Body of pancreas (tissue), 4 donors: Measurements from ENCODE around the gene NF1. TPM values are rescaled to one million over a fixed set of nuclear protein-coding genes. Genes with fewer than 3 reads are reported as not detected.
"Not testable (repeated sequence)": the region's sequence is repeated elsewhere in the genome, so short reads cannot be mapped to it uniquely, and the experiment has no call there.

ENCODE experiments used
- ATAC-seq: fragments of 150-250 bp; one replicate; pipeline ENCODE4 v1.9.1; 2016
- DNase-seq, 4 donors: peaks; one replicate each; pipeline ENCODE4 v3.0.0-alpha.2; 2019
- H3K27ac ChIP-seq, 4 donors: fragments of 200-600 bp; sonication (generic); 1 replicate in 3 of 4; 2 replicates in 1 of 4; pipeline versions ENCODE4 v1.5.1 to v1.6.1; 2016 to 2019; ENCODE audit warnings: mild to moderate bottlenecking in 1 of 4, mixed read lengths in 1 of 4, moderate library complexity in 1 of 4
- H3K27me3 ChIP-seq, 2 donors: fragments of 200-600 bp; sonication (generic); one replicate each; pipeline ENCODE4 v1.6.0; 2016; ENCODE audit warnings: mild to moderate bottlenecking in 1 of 2
- H3K36me3 ChIP-seq, 2 donors: fragments of 200-600 bp; sonication (generic); replicated peaks in 1 of 2; 2 replicates each; pipeline ENCODE4 v1.5.1; 2016; ENCODE audit warnings: low read depth in 2 of 2; ENCODE audit not compliant: insufficient read depth in 1 of 2
- H3K4me1 ChIP-seq: fragments of 200-600 bp; sonication (generic); one replicate; pipeline ENCODE4 v1.6.0; 2016
- H3K4me3 ChIP-seq, 2 donors: fragments of 200-600 bp; sonication (generic); 1 replicate in 1 of 2; 2 replicates in 1 of 2; pipeline ENCODE4 v1.5.1; 2016 to 2019
- H3K9me3 ChIP-seq, 3 donors: fragments of 200-600 bp; sonication (generic); 1 replicate in 2 of 3; 2 replicates in 1 of 3; pipeline ENCODE4 v1.5.1; 2016
- POLR2A ChIP-seq, 3 donors: fragments of 450-650 bp; IDR thresholded peaks; one replicate each; pipeline ENCODE4 v1.6.1; 2016; ENCODE audit warnings: antibody characterized with exemption in 3 of 3, mild to moderate bottlenecking in 2 of 3
- WGBS, 2 donors: methylation state at CpG; one replicate each; pipeline ENCODE4 v1.1.5; 2017; 5-methylcytosine and 5-hydroxymethylcytosine counted together
- intact Hi-C: fragments of 100-400 bp; cut with DNase I; formaldehyde crosslinking; loops from one replicate; pipeline ENCODE4 v1.15.1; 2023
- total RNA-seq, 2 donors: library from RNA; depleted of rRNA; stranded (reverse); fragments of >200 nt; gene quantifications; one replicate each; pipeline ENCODE4 v1.1.0, GENCODE V29; 2016
- TF ChIP-seq, protein P1 (sequence below), 7 experiments: fragments of 450-650 bp in 4 of 7; fragments of 200-600 bp in 3 of 7; sonication (generic) in 3 of 7; IDR thresholded peaks; one replicate each; pipeline ENCODE4 v1.5.1; 2016 to 2019; ENCODE audit warnings: antibody characterized with exemption in 7 of 7

The NF1 gene
- total RNA-seq, 2 donors from 2014 or later, result 54.7 to 57.1 TPM

DNA sequence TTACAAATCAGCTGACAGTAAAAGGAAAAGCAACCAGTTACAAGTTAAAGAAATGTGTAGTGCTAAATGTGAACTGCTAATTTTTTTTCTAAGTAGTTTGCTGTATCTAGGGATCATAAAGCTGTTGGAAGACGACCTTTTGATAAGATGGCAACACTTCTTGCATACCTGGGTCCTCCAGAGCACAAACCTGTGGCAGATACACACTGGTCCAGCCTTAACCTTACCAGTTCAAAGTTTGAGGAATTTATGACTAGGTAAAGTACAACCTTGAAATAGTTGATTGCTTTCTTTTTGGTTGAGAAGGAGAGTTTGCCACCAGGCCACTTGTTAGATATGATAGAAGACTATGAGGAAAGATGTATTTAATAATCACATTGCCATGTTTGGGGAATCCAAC, 166.8 kb downstream of the NF1 start:
- Histone ChIP-seq H3K9me3 (no peaks in the 10 kb centered on the region), H3K36me3 (peaks cover 0 to 2% of the 10 kb centered on the region in 2 donors), H3K4me1 (no peaks in the 10 kb centered on the region), H3K4me3 (no peak overlapping the region), H3K27ac (no peak overlapping the region), H3K27me3 (no peaks in the 10 kb centered on the region)
- DNase-seq, result no peak
- TF ChIP-seq POLR2A (IDR thresholded peaks at IDR 0.05), result no peak
- TF ChIP-seq, protein P1, sequence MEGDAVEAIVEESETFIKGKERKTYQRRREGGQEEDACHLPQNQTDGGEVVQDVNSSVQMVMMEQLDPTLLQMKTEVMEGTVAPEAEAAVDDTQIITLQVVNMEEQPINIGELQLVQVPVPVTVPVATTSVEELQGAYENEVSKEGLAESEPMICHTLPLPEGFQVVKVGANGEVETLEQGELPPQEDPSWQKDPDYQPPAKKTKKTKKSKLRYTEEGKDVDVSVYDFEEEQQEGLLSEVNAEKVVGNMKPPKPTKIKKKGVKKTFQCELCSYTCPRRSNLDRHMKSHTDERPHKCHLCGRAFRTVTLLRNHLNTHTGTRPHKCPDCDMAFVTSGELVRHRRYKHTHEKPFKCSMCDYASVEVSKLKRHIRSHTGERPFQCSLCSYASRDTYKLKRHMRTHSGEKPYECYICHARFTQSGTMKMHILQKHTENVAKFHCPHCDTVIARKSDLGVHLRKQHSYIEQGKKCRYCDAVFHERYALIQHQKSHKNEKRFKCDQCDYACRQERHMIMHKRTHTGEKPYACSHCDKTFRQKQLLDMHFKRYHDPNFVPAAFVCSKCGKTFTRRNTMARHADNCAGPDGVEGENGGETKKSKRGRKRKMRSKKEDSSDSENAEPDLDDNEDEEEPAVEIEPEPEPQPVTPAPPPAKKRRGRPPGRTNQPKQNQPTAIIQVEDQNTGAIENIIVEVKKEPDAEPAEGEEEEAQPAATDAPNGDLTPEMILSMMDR (IDR thresholded peaks at IDR 0.05), result no peak
- intact Hi-C loops, result no loop called here
- ATAC-seq, result no peak
- WGBS, 2 donors, result 40 to 58% methylated on average over 1 of the region's 1 CpG

DNA sequence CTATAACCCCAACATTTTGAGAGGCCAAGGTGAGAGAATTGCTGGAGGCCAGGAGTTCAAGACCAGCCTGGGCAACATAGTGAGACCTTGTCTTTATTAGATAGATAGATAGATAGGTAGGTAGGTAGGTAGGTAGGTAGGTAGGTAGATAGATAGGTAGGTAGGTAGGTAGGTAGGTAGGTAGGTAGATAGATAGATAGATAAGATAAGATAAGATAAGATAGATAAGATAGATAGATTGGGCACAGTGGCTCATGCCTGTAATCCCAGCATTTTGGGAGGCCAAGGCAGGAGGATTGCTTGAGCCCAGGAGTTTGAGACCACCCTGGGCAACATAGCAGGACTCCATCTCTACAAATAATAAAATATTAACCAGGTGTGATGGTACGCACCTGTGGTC, 168.1 kb downstream of the NF1 start:
- H3K4me1 ChIP-seq, H3K9me3 ChIP-seq, H3K4me3 ChIP-seq, DNase-seq, ATAC-seq, H3K27me3 ChIP-seq, H3K36me3 ChIP-seq, H3K27ac ChIP-seq, intact Hi-C loops: not testable (repeated sequence)
- WGBS, 2 donors, result 91 to 95% methylated on average over 1 of the region's 1 CpG

DNA sequence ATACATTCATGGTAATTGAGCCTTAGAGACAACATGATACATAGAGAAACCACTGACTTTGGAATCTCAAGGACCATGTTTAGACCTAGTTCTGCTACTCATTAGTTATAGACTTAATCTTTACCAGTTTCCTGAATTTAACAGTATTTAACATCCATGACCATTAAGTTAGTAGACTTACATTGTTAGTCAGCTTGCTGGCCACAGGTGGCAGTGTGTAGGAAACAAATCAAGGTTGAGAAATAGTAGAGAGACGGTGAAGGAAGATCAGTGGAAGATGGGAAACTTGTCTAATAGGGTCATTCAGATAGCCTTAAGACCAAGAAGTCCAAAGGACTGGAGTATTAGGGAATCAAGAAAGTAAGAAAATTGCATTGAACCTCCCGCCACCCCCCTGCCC, 171.3 kb downstream of the NF1 start:
- H3K27ac ChIP-seq, result no peak overlapping the region
- WGBS, 2 donors, result 88% methylated on average over 2 of the region's 2 CpGs
- intact Hi-C loops, result no loop called here
- ATAC-seq (no peak), DNase-seq (no peak)
- no peaks in the 10 kb centered on the region for H3K27me3 ChIP-seq
- H3K36me3 ChIP-seq, result peaks cover 0 to 6% of the 10 kb centered on the region in 2 donors
- no peaks in the 10 kb centered on the region for H3K9me3 ChIP-seq
- no peaks in the 10 kb centered on the region for H3K4me1 ChIP-seq
- TF ChIP-seq POLR2A (IDR thresholded peaks at IDR 0.05), result no peak
- TF ChIP-seq, protein P1 (IDR thresholded peaks at IDR 0.05), result no peak
- no peak overlapping the region for H3K4me3 ChIP-seq

DNA sequence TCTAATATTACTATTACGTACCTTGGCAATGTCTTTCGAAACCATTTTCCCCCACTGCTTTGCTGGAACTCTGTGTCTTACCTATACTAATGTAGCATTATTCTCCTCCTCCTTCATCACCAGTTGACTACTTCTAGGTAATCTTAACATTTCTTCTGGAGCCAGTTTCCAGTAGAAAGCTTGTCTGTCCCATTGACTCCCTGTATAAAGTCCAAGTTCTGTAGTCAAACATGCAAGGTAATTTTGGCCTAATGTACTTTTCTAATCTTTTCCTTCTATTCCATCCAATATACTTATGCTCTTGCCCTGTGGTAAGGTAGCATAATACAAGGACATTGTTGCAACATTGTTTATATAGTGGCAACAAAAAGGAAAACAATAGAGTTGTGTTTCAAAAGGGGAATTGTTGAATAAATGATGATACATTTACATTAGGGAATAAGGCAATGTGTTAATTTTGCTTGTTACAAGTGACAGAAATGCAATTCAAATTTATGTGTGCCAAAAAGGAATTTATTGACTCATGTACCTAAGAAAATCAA, 174.3 kb downstream of the NF1 start:
- Histone ChIP-seq H3K27me3 (no peaks in the 10 kb centered on the region), H3K27ac (no peak overlapping the region), H3K4me1 (no peaks in the 10 kb centered on the region), H3K9me3 (no peaks in the 10 kb centered on the region), H3K4me3 (no peak overlapping the region), H3K36me3 (peaks cover 0 to 4% of the 10 kb centered on the region in 2 donors)
- ATAC-seq, result no peak
- DNase-seq, result no peak
- TF ChIP-seq, protein P1 (IDR thresholded peaks at IDR 0.05), result no peak
- TF ChIP-seq POLR2A (IDR thresholded peaks at IDR 0.05), result no peak
- intact Hi-C loops, result no loop called here
- WGBS, 2 donors, result 92 to 100% methylated on average over 2 of the region's 2 CpGs

DNA sequence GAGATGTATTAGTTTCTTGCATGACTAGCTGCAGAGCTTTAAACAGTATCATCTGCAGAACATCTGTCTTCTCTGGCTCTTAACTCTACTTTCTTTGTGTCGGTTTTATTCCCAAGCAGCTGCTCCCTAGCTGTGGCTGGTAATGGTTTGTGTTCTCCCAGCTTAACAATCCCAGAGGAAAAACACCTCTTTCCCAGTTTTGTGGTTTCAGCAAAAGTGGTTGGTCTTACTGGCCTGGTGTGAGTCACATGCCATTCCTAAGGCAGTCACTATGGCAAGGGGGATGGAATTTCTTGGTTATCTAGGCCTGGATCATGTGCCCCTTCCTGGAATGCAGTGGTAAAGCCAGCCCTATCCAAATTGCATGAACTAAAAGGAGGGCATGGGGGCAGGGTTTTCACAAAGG, 174.8 kb downstream of the NF1 start:
- Histone ChIP-seq H3K27me3 (no peaks in the 10 kb centered on the region), H3K27ac (no peak overlapping the region), H3K4me3 (no peak overlapping the region), H3K9me3 (no peaks in the 10 kb centered on the region), H3K4me1 (no peaks in the 10 kb centered on the region), H3K36me3 (peaks cover 0 to 4% of the 10 kb centered on the region in 2 donors)
- TF ChIP-seq, protein P1 (IDR thresholded peaks at IDR 0.05), result no peak
- 80 to 87% methylated on average over 1 of the region's 1 CpG for WGBS, 2 donors
- DNase-seq (peak in 2 of 4 donors; percentile 3 to 10), ATAC-seq (peak; percentile 60)
- intact Hi-C loops, result no loop called here
